Suppressor macrophage treated with lipopolysaccharide for 4 hours (primary cell): ENCODE results near the gene SND1.

ENCODE experiments used
- DNase-seq: peaks from one replicate; pipeline ENCODE4 v3.0.0-alpha.2; 2020

The SND1 gene

GRCh38 chr7:127913686-127914085, 261.7 kb downstream of the SND1 start:
- DNase-seq, result no peak

DNA sequence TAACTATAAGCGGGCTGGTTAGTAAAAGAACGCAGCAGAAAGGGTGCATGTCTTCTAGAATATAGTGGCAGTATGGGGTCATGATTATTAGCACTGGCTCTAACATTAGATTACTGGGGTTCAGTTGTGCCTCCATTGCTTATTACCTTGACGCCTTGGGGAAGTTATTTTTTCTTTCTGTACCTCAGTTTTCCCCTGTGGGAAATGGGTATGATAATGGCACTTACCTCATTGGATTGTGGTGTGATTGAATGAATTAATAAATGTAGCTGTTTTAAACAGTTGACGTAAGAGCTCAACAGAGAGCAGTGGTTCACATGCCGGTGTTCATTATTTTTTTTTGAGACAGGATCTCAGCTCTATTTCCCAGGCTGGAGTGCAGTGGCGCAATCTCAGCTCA, 262.7 kb downstream of the SND1 start:
- DNase-seq, result no peak

DNA sequence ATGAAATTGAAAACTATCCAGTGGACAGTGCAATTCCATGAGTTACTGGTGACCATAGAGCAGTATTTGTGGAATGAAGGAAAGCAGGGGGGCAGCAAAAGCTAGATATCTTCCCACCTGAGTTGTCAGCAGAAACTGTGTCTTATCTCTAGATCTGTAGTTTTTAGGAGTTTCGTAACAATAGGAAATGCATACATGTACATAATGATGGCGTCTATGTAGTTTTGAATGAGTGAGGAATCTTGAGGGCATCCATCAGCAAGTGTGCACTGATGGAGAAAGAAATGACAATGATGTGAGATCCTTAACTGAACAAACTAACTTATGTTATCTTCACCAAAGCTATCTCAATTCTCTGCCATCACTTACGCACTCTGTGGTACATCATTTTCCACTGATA, 264.7 kb downstream of the SND1 start:
- DNase-seq, result no peak

DNA sequence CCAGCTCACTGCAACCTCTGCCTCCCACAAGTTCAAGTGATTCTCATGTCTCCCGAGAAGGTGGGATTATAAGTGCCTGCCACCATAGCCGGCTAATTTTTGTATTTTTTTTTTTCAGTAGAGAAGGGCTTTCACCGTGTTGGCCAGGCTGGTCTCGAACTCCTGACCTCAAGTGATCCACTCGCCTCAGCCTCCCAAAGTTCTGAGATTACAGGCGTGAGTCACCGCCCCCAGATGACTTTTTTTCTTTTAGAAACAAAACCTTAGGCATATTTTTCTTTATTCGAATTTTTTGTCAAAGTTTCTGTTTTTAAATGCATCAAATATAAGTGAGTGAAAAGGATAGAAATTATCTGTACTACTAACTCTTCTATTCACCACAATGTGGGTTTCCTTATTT, 266.1 kb downstream of the SND1 start:
- DNase-seq, result no peak

- DNase-seq, result peak; percentile 75
Observed at GRCh38 chr7:127920787-127921438, 268.9 kb downstream of the SND1 start.

DNA sequence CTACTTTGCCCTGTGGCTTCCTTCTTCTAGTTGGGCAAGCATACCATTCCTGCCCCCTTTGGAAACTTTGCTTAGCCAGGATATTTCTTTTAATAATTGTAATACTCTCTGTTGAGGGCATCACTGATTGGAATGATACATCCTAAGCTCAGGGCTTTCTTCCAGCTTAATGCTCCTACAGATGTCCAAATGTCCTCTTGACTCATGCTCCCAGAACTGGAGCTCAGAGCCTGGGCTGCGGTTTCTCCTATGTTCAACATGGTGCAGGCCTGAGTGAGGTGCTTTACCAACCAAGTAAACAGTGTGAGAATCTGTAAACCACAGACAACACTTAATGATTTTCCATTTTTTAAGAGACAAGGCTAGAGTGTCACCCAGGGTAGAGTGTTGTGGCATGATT, 270.7 kb downstream of the SND1 start:
- DNase-seq, result no peak

GRCh38 chr7:127924874-127925273, 272.9 kb downstream of the SND1 start:
- DNase-seq, result no peak

DNA sequence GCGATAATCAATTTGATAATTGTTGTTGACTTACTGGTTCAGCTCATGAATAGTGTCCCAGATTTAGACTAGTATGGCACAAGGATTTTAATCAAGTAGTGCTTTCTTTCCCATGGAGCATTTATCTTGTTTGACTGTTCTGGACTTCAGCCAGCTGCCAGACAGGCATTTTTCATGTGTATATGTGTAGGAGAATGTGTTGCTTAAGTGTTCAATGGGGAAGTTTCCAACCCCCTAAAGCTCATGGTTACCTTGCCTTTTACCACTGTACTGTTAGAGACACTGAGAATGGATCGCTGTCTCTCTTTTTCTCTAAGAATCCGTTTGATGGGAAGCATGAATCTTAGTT, 275.3 kb downstream of the SND1 start:
- DNase-seq, result peak; percentile 22

DNA sequence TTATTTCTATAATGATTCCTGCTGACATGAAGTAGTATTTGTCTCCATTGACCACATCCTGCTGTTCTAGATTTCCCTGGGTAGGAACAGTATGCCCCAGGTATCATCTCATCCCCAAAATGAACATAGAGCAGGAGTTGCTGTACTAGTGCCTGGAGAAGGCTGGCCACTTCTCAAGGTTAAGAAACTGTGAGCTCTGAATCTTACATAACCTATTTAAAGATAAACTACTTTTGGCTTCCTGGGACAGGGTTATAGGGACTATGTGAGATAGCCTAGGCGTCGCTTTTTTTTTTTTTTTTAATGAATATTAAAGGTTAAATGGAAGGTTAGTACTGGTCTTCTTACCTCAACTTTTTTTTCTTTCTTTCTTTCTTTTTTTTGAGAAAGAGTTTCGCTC, 276.2 kb downstream of the SND1 start:
- no peak for DNase-seq

DNA sequence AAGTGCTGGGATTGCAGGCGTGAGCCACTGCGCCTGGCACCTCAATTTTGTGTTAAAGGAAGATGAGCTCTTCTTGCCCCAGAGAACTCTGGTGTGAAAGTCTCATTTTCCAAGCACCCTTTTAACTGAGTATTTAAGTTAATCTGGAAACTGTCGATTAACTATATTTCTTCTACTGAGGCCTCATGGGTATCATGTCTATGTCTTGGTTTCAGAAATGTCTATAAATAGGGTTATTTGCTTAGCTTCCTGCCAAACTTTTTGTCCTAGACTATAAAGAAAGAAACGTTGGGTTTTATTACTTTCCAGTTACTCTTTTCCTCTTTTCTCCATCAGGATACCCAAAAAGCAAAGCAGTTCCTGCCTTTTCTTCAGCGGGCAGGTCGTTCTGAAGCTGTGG, 276.9 kb downstream of the SND1 start:
- no peak for DNase-seq

- no peak for DNase-seq
Observed at GRCh38 chr7:127930341-127931328, 278.6 kb downstream of the SND1 start.

- DNase-seq, result no peak
Observed at GRCh38 chr7:127932076-127932475, 280.1 kb downstream of the SND1 start.

- no peak for DNase-seq
Observed at GRCh38 chr7:127932496-127932895, 280.5 kb downstream of the SND1 start.

DNA sequence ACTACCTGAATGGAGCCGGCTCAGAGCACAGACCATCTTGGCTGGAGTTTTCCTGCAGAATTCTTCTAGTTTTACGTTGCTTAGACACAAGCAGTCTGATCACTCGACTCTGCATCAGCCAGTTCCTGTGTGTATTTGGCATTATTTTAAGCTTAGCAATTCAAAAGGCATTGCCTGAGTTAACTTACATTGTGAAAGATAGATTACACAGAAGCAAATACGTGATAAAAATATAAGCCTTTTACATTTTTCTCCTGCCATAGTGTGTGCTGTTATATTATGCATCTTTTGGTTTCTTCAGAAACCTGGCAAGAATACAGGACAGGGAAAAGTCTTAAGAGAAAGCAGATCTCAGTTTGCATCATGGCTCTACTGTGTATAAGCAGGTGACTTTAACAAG, 281.2 kb downstream of the SND1 start:
- DNase-seq, result no peak

- DNase-seq, result no peak
Observed at GRCh38 chr7:127934711-127935110, 282.7 kb downstream of the SND1 start.

DNA sequence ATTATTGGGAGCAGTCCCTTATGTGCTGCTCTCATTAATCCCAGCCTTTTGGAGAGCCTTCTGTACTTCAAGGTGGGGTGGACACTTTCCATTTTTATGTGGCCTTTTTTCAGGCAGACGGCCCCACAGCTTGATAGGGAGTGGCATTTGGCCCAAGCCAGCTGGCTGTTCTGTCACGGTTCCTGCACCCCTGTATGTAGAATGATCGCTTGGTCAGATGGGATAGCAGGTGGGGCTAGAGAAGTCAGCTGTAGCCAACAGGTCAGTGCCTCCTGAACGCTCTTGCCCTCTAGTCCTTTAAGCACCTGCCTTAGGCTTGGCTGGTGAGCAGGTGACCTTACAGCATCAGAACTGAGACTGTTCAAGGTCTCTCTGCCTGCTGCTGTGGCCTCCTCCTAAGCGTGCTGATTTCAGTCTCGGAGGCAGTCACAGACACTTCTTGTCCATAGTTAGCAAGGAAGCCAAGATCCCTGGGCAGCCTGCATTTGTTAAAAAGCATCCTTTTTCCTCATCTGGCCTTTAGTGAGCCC, 283.9 kb downstream of the SND1 start:
- DNase-seq, result no peak

DNA sequence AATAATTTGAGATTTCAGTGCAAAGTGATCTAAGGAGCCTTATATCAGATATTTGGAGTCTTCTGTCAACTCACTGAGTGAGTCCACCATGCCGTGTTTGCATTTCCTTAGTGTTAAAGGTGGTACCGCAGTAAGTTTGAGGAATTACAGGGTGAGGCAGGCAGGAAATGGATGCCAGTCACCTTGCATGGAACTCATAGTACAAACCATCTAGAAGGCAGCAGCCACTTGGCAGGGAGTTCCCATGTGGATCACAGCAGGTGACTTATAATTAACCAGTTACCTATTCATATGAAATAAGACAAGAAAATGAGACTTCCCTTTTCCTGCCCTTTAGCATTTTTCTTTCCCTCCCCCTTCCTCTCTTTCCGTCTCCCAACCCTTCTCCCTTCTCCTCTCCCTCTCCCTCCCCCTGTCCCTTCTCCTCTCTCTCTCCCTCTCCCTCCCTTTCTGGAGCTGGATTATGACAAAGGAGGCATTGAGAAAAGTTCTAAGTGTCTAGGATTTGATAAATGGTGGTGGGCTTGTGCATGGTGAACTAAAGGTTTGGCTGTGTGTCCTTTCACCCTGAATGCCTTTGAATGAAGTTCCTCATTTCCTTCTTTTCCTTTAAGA, 285.2 kb downstream of the SND1 start:
- no peak for DNase-seq

GRCh38 chr7:127938588-127938987, 286.6 kb downstream of the SND1 start:
- DNase-seq, result peak; percentile 29

DNA sequence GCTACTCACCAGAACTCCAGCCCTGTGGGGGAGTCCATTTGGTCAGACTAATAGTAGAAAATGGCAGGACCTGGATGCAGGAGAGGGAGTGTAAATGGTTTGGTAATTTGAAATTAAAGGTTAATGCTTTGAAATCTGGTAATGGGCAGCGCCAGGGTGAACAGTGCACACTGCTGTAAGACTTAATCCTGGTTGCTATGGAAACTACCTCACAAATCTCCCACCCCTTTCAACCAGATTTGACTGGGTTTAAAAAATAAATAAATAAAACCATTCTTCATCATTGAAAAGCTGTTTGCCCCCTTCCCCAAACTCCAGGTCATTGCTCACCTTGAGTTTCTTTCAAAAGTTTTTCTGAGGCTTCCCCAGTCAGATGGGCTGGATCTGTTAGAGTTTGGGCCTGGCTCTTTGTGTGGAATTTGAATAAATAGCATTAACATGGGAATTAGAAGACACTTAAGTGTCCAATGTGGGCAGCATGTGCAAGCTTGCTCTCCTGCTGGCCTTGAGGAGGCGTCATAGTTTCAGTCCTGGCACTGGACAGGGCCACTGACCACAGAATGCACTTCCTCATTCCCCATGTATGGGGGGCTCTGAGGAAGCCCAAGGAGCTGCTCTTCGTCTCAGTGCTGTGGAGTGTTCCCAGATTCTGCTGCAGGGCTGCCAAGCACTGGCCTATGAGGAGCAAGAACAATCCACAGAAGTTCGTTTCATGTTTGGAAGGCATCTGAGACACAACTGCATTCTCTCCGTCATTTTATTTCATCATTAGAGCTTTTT, 288.6 kb downstream of the SND1 start:
- no peak for DNase-seq

DNA sequence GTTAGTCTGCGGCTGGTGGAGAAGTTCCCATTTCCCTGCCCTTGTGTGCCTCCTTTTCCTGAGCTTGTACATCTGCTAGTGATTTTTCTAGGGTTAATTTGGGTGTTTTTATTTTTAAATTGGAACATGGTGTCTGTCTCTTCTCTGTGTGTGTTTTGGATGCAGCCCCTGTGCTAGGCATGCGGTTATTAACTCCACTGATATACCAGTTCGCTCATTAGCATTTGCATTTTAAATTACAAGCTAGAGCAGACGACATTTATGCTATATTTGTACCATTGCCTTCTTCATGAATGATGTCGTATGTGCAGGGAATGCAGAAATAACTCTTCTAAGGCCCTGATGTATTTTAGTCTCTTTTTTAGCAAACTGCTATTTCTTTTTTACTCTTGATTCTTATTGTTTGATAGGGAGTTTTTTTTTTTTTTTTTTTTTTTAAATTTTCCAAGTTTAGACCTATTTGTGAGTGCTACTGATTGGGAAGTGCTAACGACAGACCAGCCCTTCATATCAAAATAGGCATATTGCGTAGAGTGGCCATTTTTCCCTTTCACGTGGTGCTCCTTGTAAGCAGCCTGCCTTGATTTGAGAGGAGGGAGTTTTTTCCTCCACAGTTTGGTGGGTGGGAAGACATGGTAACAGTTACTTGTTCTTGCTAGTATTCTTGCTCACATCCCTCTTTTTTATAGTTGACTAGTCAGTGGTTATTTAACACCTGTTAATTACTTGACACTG, 289.6 kb downstream of the SND1 start:
- DNase-seq, result no peak

- DNase-seq, result no peak
Observed at GRCh38 chr7:127943541-127944521, 291.8 kb downstream of the SND1 start.
